Lower leg skin (tissue), 4 donors: ENCODE data around the gene STARD3. TPM values are rescaled to one million over a fixed set of nuclear protein-coding genes. Genes with fewer than 3 reads are reported as not detected.

Source experiments
- DNase-seq, 2 donors: peaks; one replicate each; pipeline ENCODE4 v3.0.0-alpha.2; 2019; ENCODE audit warnings: low spot score in 2 of 2
- H3K4me3 ChIP-seq: fragments of 200-600 bp; sonication (generic); 2 replicates; pipeline ENCODE4 v1.5.1; 2017; ENCODE audit warnings: mild to moderate bottlenecking, low read depth; ENCODE audit not compliant: poor library complexity, severe bottlenecking
- POLR2A ChIP-seq, 2 donors: fragments of 450-650 bp; IDR thresholded peaks; one replicate each; pipeline ENCODE4 v1.6.1; 2016 to 2017; ENCODE audit warnings: antibody characterized with exemption in 2 of 2, mild to moderate bottlenecking in 1 of 2, moderate library complexity in 1 of 2
- WGBS, 2 donors: methylation state at CpG; one replicate each; pipeline ENCODE4 v1.1.5; 2018; 5-methylcytosine and 5-hydroxymethylcytosine counted together
- intact Hi-C: fragments of 100-400 bp; cut with DNase I; formaldehyde crosslinking; loops from one replicate; pipeline ENCODE4 v1.15.0; 2023; ENCODE audit warnings: low total_unique reads
- total RNA-seq, 4 donors: library from RNA; depleted of rRNA; stranded (reverse); fragments of >200 nt; gene quantifications; one replicate each; pipeline ENCODE4 v1.1.0, GENCODE V29; 2016
- TF ChIP-seq, protein P1 (sequence below), 3 donors: fragments of 450-650 bp; IDR thresholded peaks; one replicate each; pipeline ENCODE4 v1.5.1; 2016; ENCODE audit warnings: antibody characterized with exemption in 3 of 3, mild to moderate bottlenecking in 3 of 3, moderate library complexity in 2 of 3

Gene STARD3
- total RNA-seq, 4 donors from 2014 or later: 47.7 to 99.7 (median 65.7) TPM

DNA sequence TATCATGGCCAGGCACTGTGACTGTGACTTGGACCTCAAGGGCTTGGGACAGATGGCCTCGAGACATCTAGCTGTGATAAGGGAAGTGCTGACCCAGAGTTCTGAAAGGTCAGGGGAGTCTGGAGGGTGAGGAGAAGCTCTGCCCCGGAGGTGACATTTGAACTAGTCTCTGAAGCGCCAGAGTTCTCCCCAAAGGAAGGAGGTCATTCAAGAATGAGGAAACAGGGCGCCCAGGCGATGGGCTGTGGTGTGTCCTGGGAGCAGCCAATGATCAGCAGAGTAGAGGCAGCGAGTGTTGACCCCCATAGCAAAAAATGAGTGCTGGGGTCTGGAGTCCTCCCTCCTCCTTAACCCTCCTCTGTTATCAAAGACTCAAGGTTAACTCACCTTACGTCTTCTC, 4.9 kb downstream of the STARD3 start:
- TF ChIP-seq, protein P1, sequence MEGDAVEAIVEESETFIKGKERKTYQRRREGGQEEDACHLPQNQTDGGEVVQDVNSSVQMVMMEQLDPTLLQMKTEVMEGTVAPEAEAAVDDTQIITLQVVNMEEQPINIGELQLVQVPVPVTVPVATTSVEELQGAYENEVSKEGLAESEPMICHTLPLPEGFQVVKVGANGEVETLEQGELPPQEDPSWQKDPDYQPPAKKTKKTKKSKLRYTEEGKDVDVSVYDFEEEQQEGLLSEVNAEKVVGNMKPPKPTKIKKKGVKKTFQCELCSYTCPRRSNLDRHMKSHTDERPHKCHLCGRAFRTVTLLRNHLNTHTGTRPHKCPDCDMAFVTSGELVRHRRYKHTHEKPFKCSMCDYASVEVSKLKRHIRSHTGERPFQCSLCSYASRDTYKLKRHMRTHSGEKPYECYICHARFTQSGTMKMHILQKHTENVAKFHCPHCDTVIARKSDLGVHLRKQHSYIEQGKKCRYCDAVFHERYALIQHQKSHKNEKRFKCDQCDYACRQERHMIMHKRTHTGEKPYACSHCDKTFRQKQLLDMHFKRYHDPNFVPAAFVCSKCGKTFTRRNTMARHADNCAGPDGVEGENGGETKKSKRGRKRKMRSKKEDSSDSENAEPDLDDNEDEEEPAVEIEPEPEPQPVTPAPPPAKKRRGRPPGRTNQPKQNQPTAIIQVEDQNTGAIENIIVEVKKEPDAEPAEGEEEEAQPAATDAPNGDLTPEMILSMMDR (IDR thresholded peaks at IDR 0.05): no peak
- TF ChIP-seq POLR2A (IDR thresholded peaks at IDR 0.05): no peak
- intact Hi-C loops: no loop called here
- H3K4me3 ChIP-seq: no peak overlapping the region
- no peak for DNase-seq
- WGBS, 2 donors: 72 to 74% methylated on average over 7 of the region's 7 CpGs

DNA sequence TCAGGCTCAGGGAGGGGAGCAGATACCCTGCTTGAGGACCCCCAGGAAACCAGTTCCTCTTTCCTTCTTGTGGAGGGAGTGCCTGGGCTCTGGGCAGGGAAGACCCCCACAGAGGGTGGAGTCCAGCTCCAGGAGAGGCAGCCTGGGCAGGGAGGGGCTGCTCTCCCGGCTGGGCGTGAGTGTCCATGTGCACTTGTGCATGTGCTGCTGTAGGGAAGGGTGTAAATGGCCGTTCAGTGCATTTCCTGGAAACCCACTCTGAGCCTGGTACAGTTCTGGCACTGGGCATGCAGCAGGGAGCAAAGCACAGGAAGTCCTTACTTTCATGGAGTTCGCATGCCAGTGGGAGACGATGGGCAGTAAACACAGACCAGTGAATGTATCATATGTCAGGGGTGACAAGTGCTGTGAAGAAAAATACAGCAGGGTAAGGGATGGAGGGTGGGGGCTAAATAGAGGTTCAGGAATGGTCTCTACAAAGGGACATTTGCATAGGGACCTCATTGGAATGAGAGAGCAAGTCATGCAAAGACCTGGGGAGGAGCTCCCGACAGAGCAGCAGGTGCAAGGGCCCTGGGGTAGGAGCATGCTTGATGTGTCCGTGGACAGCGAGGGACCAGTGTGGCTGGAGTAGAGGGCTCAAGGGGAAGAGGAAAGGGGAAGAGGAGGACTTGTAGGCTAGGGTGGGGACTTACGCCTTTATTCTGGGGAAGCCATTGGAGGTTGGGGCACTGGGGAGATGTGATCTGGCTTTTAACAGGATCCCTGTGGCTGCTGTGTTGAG, 5.5 kb downstream of the STARD3 start:
- 79 to 84% methylated on average over 9 of the region's 9 CpGs for WGBS, 2 donors
- no peak for TF ChIP-seq POLR2A (IDR thresholded peaks at IDR 0.05)
- TF ChIP-seq, protein P1 (IDR thresholded peaks at IDR 0.05): no peak
- no peak for DNase-seq
- no peak overlapping the region for H3K4me3 ChIP-seq
- intact Hi-C loops: no loop called here

DNA sequence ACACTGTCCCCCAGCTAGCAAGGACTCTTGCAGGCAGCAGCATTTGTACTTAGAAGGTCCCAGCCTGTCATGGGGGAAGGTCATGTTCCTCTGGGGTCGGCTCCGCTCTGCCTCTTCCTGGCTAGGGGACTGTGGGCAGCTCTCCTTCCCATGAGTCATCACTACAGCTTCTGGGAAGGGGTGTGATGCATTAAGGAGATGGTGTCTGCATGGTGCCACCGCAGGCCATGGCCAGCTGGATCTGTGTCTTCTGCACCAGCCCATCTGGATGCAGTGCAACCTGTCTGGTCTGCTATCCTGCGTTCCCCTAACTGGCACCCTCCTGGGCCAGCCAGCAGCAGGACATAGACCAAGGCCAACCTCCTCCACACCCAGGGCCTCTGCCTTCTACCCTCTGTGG, 6.3 kb downstream of the STARD3 start:
- TF ChIP-seq, protein P1 (IDR thresholded peaks at IDR 0.05): no peak
- TF ChIP-seq POLR2A (IDR thresholded peaks at IDR 0.05): no peak
- H3K4me3 ChIP-seq: no peak overlapping the region
- no peak for DNase-seq
- intact Hi-C loops: no loop called here
- WGBS, 2 donors: 30 to 43% methylated on average over 4 of the region's 4 CpGs

DNA sequence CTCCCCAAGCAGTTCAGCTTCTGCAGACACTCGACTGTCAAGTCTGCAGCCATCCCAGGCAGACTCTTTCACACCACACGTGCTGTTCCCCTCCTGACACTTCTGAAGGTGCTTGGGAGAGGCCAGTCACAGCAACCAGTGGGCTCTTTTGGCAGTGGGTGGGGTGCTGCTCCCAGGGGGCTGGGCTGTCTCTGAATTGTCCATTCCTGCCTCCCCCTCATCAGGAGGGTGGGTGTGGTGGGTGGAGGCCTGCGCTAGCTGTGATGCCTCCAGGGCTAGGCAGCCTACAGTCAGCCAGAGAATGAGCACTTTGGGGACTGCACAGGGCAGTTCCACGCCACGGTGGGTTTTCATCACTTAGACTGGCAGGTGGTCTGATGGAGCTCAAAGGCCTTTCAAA, 10.3 kb downstream of the STARD3 start:
- no peak for DNase-seq
- intact Hi-C loops: no loop called here
- TF ChIP-seq, protein P1 (IDR thresholded peaks at IDR 0.05): no peak
- TF ChIP-seq POLR2A (IDR thresholded peaks at IDR 0.05): no peak
- WGBS, 2 donors: 54 to 68% methylated on average over 4 to 5 of the region's 5 CpGs
- H3K4me3 ChIP-seq: no peak overlapping the region

DNA sequence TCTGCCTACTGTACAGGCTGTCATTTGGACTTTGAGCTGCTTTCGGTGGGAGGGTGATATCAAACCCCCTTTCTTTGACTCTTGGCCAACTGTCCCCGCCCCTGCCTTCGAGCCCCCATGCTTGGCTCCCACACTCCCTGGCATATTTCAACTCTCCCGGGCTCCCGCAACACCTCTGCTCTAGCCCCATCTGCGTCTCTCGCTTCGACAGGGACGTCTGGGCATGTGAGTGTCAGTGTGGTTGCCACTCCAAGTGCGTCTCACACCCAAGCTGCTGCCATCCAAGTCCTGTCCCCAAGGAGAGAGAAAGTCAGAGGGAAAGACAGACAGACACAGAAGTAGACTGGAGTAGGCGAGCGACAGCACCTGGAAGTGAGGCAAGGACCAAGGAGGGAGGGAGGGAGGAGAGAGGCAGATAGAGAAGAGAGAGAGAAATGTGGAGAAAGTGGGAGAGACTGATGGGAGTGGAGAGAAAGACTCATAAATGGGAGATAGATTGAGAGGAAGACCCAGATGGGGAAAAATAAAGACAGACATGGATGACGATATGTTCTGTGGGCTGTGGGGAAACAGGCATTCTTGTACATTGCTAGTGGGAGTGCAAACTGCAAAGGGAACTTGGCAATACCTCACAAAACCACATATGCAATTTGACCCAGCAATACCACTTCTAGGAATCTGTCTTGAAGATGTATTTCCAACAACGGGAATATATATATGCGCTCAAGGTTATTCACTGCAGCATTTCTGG, 11.8 kb downstream of the STARD3 start:
- intact Hi-C loops: no loop called here
- 78% methylated on average over 15 of the region's 15 CpGs for WGBS, 2 donors
- TF ChIP-seq POLR2A (IDR thresholded peaks at IDR 0.05): no peak
- TF ChIP-seq, protein P1 (IDR thresholded peaks at IDR 0.05): no peak
- no peak for DNase-seq
- H3K4me3 ChIP-seq: no peak overlapping the region
